Measurements from ENCODE around the gene GARIN5A.

GARIN5A gene

DNA sequence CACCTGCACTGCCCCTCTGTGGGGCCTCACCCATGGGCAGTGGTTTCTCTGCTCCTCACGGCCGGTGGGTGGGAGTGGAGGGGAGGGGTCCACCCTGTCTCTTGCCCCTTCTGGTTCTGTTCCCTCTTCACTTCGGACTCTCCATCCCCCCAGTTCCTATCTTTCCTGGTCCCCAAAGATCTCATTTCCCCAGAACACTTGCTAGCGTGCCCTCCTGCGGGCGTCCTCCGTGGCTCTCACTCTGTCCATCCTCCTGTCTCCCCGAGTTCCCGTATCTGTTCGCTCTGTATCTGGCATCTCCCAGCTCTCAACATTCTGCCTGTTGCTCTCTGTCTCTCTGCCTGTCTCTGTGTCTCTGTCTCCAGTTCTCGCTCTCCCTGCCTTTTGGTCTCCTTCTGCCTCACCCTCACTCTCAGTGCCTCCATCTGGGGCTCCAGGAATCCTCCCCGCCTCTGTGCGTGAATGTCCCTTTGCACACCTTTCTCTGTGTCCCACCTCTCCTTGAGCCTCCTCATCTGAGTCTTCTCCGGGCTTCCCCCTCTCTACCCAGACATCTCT is 57.5 kb downstream of the GARIN5A start:
- no peak for DNase-seq (ENCODE audit: low spot score)
- Histone ChIP-seq H3K27ac (no peak overlapping the region), H3K4me3 (no peak overlapping the region)

DNA sequence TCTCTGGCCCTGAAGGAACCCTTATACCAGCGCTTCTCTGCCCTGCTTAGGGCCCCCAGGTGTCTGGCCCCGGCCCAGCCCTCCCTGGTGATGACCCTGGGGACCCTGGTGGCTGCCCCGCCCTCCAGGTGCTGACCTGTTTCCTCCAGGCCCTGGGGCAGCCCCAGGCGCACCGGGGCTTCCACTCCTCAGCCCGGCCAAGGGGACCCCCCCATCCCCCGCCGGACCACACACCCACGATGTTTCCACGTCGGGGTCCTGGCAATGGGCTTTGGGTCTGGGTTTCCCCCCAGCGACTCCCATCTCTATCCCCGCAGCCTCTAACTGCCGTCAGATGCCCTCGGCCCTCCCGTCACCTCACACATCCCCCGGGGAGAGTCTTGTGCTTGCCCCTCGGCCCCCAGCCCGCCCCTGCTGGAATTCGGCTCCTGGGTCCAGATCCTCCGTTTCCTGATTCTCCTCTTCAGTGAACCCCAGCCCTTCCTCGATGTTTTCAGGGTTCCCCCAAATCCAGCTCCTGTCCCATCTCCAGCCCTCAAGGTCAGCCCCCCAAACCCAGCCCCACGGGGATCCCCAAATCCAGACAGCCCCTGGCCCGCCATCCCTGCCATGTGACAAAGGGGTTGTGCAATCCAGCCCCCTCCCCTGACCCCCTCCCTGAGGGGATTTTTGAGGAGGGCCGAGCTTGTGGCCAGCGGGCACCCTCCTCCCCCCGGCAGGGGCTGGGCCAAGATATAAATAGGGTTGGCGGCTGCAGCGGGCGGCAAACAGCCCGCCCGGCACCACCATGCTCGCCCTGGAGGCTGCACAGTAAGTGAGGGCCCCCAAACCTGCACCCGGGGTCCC is 58.2 kb downstream of the GARIN5A start, which contains the start of gene SPIB:
SPIB (plus strand) TSS at position 763 of the 846 bp plus-strand sequence; CDS start at position 788, 25 bp downstream.
- TF ChIP-seq, protein P1, sequence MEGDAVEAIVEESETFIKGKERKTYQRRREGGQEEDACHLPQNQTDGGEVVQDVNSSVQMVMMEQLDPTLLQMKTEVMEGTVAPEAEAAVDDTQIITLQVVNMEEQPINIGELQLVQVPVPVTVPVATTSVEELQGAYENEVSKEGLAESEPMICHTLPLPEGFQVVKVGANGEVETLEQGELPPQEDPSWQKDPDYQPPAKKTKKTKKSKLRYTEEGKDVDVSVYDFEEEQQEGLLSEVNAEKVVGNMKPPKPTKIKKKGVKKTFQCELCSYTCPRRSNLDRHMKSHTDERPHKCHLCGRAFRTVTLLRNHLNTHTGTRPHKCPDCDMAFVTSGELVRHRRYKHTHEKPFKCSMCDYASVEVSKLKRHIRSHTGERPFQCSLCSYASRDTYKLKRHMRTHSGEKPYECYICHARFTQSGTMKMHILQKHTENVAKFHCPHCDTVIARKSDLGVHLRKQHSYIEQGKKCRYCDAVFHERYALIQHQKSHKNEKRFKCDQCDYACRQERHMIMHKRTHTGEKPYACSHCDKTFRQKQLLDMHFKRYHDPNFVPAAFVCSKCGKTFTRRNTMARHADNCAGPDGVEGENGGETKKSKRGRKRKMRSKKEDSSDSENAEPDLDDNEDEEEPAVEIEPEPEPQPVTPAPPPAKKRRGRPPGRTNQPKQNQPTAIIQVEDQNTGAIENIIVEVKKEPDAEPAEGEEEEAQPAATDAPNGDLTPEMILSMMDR (IDR thresholded peaks at IDR 0.05), result no peak
- no peak within 1 kb of the TSS for H3K4me3 ChIP-seq

More for the DNA sequence above, 57.5 kb downstream of the GARIN5A start:
- TF ChIP-seq, protein P1 (IDR thresholded peaks at IDR 0.05), result no peak

DNA sequence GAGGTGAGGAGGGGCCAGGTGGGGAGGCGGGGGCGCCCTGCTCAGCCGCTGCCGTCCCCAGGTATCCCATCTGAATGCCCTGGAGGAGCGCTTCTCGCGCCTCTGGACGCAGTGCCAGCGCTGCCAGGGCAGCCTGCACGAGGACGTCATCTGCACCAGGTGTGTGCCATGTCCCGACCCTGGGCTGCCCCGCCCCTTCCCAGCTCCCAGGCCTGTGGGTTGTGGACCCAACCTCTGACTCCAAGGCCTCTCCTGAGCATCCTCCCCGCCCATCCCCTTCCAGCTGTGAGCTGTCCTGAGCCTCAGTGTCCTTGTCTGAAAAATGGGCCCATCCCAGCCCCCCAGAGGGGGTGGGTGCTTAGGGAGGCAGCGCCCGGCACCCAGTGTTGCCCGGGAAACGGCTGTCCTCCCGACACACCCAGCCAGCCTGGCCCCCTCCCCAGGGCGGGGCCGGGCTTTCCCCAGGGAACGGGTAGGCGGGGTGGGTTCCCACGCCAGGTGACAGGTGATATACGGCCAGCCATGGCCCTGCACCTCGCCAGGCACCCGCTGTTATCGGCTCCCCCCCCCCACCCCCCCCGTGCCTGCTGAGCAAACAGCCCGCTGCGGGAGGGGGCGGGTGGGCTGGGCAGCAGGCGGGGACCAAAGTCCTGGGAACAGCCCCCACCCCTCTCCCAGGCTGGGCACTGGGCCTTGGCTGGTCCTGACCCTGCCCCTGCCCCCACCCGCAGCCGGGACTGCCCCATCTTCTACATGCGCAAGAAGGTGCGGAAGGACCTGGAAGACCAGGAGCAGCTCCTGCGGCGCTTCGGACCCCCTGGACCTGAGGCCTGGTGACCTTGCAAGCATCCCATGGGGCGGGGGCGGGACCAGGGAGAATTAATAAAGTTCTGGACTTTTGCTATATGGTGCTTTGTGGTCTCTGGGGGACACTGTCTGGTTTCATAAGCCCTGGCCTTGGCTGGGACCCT is 59.3 kb downstream of the GARIN5A start:
- no peak overlapping the region for H3K4me3 ChIP-seq
- DNase-seq (ENCODE audit: low spot score), result no peak
- TF ChIP-seq, protein P1 (IDR thresholded peaks at IDR 0.05), result no peak
- H3K27ac ChIP-seq, result no peak overlapping the region

More for the DNA sequence above, 58.2 kb downstream of the GARIN5A start, which contains the start of gene SPIB:
- DNase-seq (ENCODE audit: low spot score), result no peak
- no peak within 1 kb of the TSS for H3K27ac ChIP-seq

Data from coronary artery (tissue), 2 donors.